Measurements from ENCODE around the gene BMI1. TPM values are rescaled to one million over a fixed set of nuclear protein-coding genes. Genes with fewer than 3 reads are reported as not detected.

Gene BMI1
- total RNA-seq, 1 donor from 2014 or later: 30.8 TPM

GRCh38 chr10:22340329-22341189 lies 19.7 kb downstream of the BMI1 start:
- Histone ChIP-seq H3K27me3 (ENCODE audit: insufficient read depth, low read length) (peaks cover 84% of the 10 kb centered on the region), H3K79me2 (ENCODE audit: insufficient read depth, low read length) (no peaks in the 10 kb centered on the region), H3K36me3 (ENCODE audit: insufficient read depth, low read length) (no peaks in the 10 kb centered on the region), H3K9ac (ENCODE audit: low read length) (peak overlapping the region; percentile 89), H2AFZ (ENCODE audit: low read depth, low read length) (peak overlapping the region; percentile 87), H3K4me2 (ENCODE audit: low read length) (peak overlapping the region; percentile 90), H3K4me3 (ENCODE audit: insufficient read depth, low read depth, low read length) (peak overlapping the region; percentile 76), H4K20me1 (ENCODE audit: insufficient read depth, low read length) (no peaks in the 10 kb centered on the region), H3K9me3 (ENCODE audit: insufficient read depth, low read depth, low read length) (peaks cover 8% of the 10 kb centered on the region), H3K4me1 (ENCODE audit: insufficient read depth, low read length) (peaks cover 14% of the 10 kb centered on the region), H3K27ac (ENCODE audit: low read depth, low read length) (peak overlapping the region; percentile 78)
- Mint-ChIP-seq H3K36me3 (ENCODE audit: low read depth, unreplicated experiment) (no peaks in the 10 kb centered on the region), H3K4me1 (ENCODE audit: low read depth, unreplicated experiment) (peaks cover 3% of the 10 kb centered on the region), H3K9me3 (ENCODE audit: unreplicated experiment) (peaks cover 9% of the 10 kb centered on the region), H3K27ac (ENCODE audit: unreplicated experiment) (peak overlapping the region; percentile 92), H3K4me3 (ENCODE audit: unreplicated experiment) (peak overlapping the region; percentile 93), H3K27me3 (ENCODE audit: low read depth, unreplicated experiment) (peaks cover 70% of the 10 kb centered on the region)
- DNase-seq (ENCODE audit: low read depth): peak; percentile 58
- no peak for FAIRE-seq
- TF ChIP-seq CTCF (IDR thresholded peaks at IDR 0.05; ENCODE audit: insufficient read depth, low read depth, low read length): no peak
- no peak for TF ChIP-seq EZH2 (IDR thresholded peaks at IDR 0.05; ENCODE audit: insufficient read depth, low read length)

- peaks cover 3% of the 10 kb centered on the region for H3K4me1 Mint-ChIP-seq (ENCODE audit: low read depth, unreplicated experiment)
- H3K27ac ChIP-seq (ENCODE audit: low read depth, low read length): no peak overlapping the region
- TF ChIP-seq CTCF (IDR thresholded peaks at IDR 0.05; ENCODE audit: insufficient read depth, low read depth, low read length) (no peak), EZH2 (IDR thresholded peaks at IDR 0.05; ENCODE audit: insufficient read depth, low read length) (peak; percentile 68)
- peak overlapping the region; percentile 48 for H3K27ac Mint-ChIP-seq (ENCODE audit: unreplicated experiment)
- FAIRE-seq (no peak), DNase-seq (ENCODE audit: low read depth) (peak; percentile 16)
- peaks cover 4% of the 10 kb centered on the region for H3K36me3 Mint-ChIP-seq (ENCODE audit: low read depth, unreplicated experiment)
- H3K4me3 ChIP-seq (ENCODE audit: insufficient read depth, low read depth, low read length): peak overlapping the region; percentile 76
- H3K9me3 Mint-ChIP-seq (ENCODE audit: unreplicated experiment): peaks cover 16% of the 10 kb centered on the region
- peak overlapping the region; percentile 90 for H3K4me2 ChIP-seq (ENCODE audit: low read length)
- no peaks in the 10 kb centered on the region for H3K36me3 ChIP-seq (ENCODE audit: insufficient read depth, low read length)
- H3K27me3 ChIP-seq (ENCODE audit: insufficient read depth, low read length): peaks cover 84% of the 10 kb centered on the region
- peaks cover 4% of the 10 kb centered on the region for H3K9me3 ChIP-seq (ENCODE audit: insufficient read depth, low read depth, low read length)
- peaks cover 76% of the 10 kb centered on the region for H3K27me3 Mint-ChIP-seq (ENCODE audit: low read depth, unreplicated experiment)
- H3K9ac ChIP-seq (ENCODE audit: low read length): peak overlapping the region; percentile 89
- H2AFZ ChIP-seq (ENCODE audit: low read depth, low read length): peak overlapping the region; percentile 87
- H3K4me1 ChIP-seq (ENCODE audit: insufficient read depth, low read length): peaks cover 11% of the 10 kb centered on the region
- peak overlapping the region; percentile 79 for H3K4me3 Mint-ChIP-seq (ENCODE audit: unreplicated experiment)
- H3K79me2 ChIP-seq (ENCODE audit: insufficient read depth, low read length): no peaks in the 10 kb centered on the region
- no peaks in the 10 kb centered on the region for H4K20me1 ChIP-seq (ENCODE audit: insufficient read depth, low read length)
Observed at GRCh38 chr10:22341190-22341925, 20.5 kb downstream of the BMI1 start.
